Fibroblast of villous mesenchyme (primary cell): ENCODE measurements around the gene MAP4K4. TPM values are rescaled to one million over a fixed set of nuclear protein-coding genes. Genes with fewer than 3 reads are reported as not detected.

Experiments used
- DNase-seq: peaks from one replicate; pipeline ENCODE4 v3.0.0-alpha.2; 2010; ENCODE audit warnings: low read depth
- H3K4me3 ChIP-seq: 2 replicates; pipeline ENCODE4 v1.5.1; 2011; ENCODE audit warnings: low read depth, mild to moderate bottlenecking, low read length
- total RNA-seq: library from RNA; depleted of rRNA; stranded (reverse); fragments of >200 nt; gene quantifications from 2 replicates; pipeline ENCODE4 v1.2.3, GENCODE V29; 2012
- TF ChIP-seq, protein P1 (sequence below): IDR thresholded peaks from 2 replicates; pipeline ENCODE4 v1.5.1; 2012; ENCODE audit warnings: low read depth, mild to moderate bottlenecking, low read length; ENCODE audit not compliant: insufficient read depth

The MAP4K4 gene
- total RNA-seq, 1 donor = 95.0 TPM

GRCh38 chr2:101821828-101822458 is 124.4 kb downstream of the MAP4K4 start:
- TF ChIP-seq, protein P1, sequence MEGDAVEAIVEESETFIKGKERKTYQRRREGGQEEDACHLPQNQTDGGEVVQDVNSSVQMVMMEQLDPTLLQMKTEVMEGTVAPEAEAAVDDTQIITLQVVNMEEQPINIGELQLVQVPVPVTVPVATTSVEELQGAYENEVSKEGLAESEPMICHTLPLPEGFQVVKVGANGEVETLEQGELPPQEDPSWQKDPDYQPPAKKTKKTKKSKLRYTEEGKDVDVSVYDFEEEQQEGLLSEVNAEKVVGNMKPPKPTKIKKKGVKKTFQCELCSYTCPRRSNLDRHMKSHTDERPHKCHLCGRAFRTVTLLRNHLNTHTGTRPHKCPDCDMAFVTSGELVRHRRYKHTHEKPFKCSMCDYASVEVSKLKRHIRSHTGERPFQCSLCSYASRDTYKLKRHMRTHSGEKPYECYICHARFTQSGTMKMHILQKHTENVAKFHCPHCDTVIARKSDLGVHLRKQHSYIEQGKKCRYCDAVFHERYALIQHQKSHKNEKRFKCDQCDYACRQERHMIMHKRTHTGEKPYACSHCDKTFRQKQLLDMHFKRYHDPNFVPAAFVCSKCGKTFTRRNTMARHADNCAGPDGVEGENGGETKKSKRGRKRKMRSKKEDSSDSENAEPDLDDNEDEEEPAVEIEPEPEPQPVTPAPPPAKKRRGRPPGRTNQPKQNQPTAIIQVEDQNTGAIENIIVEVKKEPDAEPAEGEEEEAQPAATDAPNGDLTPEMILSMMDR = no peak
- H3K4me3 ChIP-seq = no peak overlapping the region
- DNase-seq = no peak

GRCh38 chr2:101823347-101823791 is 125.9 kb downstream of the MAP4K4 start:
- TF ChIP-seq, protein P1 = peak; percentile 67
- peak; percentile 76 for DNase-seq
- no peak overlapping the region for H3K4me3 ChIP-seq

- no peak overlapping the region for H3K4me3 ChIP-seq
- TF ChIP-seq, protein P1 = no peak
- no peak for DNase-seq
Measured at GRCh38 chr2:101823859-101824258, 126.4 kb downstream of the MAP4K4 start.

GRCh38 chr2:101826716-101827115 is 129.2 kb downstream of the MAP4K4 start:
- TF ChIP-seq, protein P1 = no peak
- no peak overlapping the region for H3K4me3 ChIP-seq
- DNase-seq = no peak

GRCh38 chr2:101827246-101827645 is 129.7 kb downstream of the MAP4K4 start:
- TF ChIP-seq, protein P1 = no peak
- H3K4me3 ChIP-seq = no peak overlapping the region
- DNase-seq = peak; percentile 95

GRCh38 chr2:101828257-101828656 is 130.8 kb downstream of the MAP4K4 start:
- peak; percentile 78 for DNase-seq
- TF ChIP-seq, protein P1 = no peak
- no peak overlapping the region for H3K4me3 ChIP-seq
